ENCODE data around the gene RNF38.

DNA sequence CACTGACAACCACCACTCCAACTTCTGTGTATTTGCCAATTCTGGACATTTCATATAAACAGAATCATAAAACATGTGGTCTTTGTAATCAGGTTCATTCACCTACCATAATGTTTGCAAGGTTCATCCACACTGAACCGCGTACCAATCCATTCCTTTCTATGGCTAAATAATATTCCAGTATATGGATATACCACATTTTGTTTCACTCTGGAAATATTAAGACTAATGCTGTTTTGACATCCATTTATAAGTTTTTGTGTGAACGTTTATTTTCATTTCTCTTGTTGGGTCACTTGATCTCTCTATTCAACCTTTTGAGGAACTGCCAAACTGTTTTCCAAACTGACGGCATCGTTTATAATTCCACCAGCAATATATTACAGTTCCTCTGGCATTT lies 26.3 kb upstream of the RNF38 start:
- TF ChIP-seq, protein P1, sequence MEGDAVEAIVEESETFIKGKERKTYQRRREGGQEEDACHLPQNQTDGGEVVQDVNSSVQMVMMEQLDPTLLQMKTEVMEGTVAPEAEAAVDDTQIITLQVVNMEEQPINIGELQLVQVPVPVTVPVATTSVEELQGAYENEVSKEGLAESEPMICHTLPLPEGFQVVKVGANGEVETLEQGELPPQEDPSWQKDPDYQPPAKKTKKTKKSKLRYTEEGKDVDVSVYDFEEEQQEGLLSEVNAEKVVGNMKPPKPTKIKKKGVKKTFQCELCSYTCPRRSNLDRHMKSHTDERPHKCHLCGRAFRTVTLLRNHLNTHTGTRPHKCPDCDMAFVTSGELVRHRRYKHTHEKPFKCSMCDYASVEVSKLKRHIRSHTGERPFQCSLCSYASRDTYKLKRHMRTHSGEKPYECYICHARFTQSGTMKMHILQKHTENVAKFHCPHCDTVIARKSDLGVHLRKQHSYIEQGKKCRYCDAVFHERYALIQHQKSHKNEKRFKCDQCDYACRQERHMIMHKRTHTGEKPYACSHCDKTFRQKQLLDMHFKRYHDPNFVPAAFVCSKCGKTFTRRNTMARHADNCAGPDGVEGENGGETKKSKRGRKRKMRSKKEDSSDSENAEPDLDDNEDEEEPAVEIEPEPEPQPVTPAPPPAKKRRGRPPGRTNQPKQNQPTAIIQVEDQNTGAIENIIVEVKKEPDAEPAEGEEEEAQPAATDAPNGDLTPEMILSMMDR (IDR thresholded peaks at IDR 0.05): no peak
- TF ChIP-seq JUND (IDR thresholded peaks at IDR 0.05) (no peak), GABPA (IDR thresholded peaks at IDR 0.05; ENCODE audit: low read depth) (no peak), MXI1 (IDR thresholded peaks at IDR 0.05; ENCODE audit: low read depth, low read length) (no peak), EP300 (IDR thresholded peaks at IDR 0.05; ENCODE audit: borderline replicate concordance in 1 of 2, low read depth in 1 of 2, low read length in 1 of 2) (no peak), FOXM1 (IDR thresholded peaks at IDR 0.05; ENCODE audit: low read depth) (no peak), EZH2phosphoT487 (IDR thresholded peaks at IDR 0.05; ENCODE audit: borderline replicate concordance, low read depth) (no peak)
- TF ChIP-seq, protein P2, sequence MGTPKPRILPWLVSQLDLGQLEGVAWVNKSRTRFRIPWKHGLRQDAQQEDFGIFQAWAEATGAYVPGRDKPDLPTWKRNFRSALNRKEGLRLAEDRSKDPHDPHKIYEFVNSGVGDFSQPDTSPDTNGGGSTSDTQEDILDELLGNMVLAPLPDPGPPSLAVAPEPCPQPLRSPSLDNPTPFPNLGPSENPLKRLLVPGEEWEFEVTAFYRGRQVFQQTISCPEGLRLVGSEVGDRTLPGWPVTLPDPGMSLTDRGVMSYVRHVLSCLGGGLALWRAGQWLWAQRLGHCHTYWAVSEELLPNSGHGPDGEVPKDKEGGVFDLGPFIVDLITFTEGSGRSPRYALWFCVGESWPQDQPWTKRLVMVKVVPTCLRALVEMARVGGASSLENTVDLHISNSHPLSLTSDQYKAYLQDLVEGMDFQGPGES (IDR thresholded peaks at IDR 0.05; ENCODE audit: low read depth, low read length): no peak
